ENCODE measurements around the gene BTG4. TPM values are rescaled to one million over a fixed set of nuclear protein-coding genes. Genes with fewer than 3 reads are reported as not detected.

BTG4 gene
- total and polyA plus RNA-seq, 2 donors (not counting 3 experiments of a cell fraction or from before 2014, with no cell fraction given), result not detected

GRCh38 chr11:111500481-111500880 is 11.7 kb downstream of the BTG4 start:
- Histone ChIP-seq H3K4me1 (ENCODE audit: control insufficient read depth, extremely low read depth, insufficient read depth, low read length) (no peaks in the 10 kb centered on the region), H4K20me1 (replicated peaks; ENCODE audit: control insufficient read depth, extremely low read depth, insufficient read depth, low read length) (no peaks in the 10 kb centered on the region), H3K27me3 (ENCODE audit: control insufficient read depth in 2 of 2, insufficient read depth in 2 of 2, low read length in 2 of 2) (peaks cover 0 to 11% of the 10 kb centered on the region in 2 experiments), H3K4me2 (ENCODE audit: insufficient read depth, low read length) (no peak overlapping the region), H3K9me3 (replicated peaks; ENCODE audit: control insufficient read depth, insufficient read depth, low read length) (no peaks in the 10 kb centered on the region), H3K79me2 (ENCODE audit: control insufficient read depth, insufficient read depth, low read length) (no peaks in the 10 kb centered on the region), H3K27ac (ENCODE audit: insufficient read depth, low read depth, low read length) (no peak overlapping the region), H3K9ac (replicated peaks; ENCODE audit: extremely low read depth, insufficient read depth, low read length) (no peak overlapping the region), H3K4me3 (replicated peaks in 1 of 3; ENCODE audit: insufficient read depth in 1 of 3, low read depth in 1 of 3, low read length in 3 of 3) (no peak overlapping the region), H2AFZ (ENCODE audit: low read depth, low read length) (no peak overlapping the region), H3K9me1 (replicated peaks; ENCODE audit: control insufficient read depth, extremely low read depth, insufficient read depth, low read length) (no peaks in the 10 kb centered on the region), H3K36me3 (ENCODE audit: control insufficient read depth in 2 of 2, extremely low read depth in 1 of 2, insufficient read depth in 2 of 2, low read length in 2 of 2) (no peaks in the 10 kb centered on the region)
- TF ChIP-seq JUN (IDR thresholded peaks at IDR 0.05; ENCODE audit: borderline replicate concordance, insufficient read depth, insufficient read length, low read depth), result no peak
- TF ChIP-seq MYC (IDR thresholded peaks at IDR 0.05; ENCODE audit: low read depth, low read length), result no peak
- TF ChIP-seq CTCF (IDR thresholded peaks at IDR 0.05; ENCODE audit: extremely low read depth in 1 of 2, insufficient read depth in 1 of 2, low read depth in 1 of 2, low read length in 2 of 2), result no peak
- TF ChIP-seq MAX (IDR thresholded peaks at IDR 0.05; ENCODE audit: insufficient read depth, insufficient read length), result no peak
- no peak for TF ChIP-seq POLR2AphosphoS5 (IDR thresholded peaks at IDR 0.05; ENCODE audit: insufficient read depth, low read depth, low read length)
- no peak for TF ChIP-seq GATA2 (IDR thresholded peaks at IDR 0.05; ENCODE audit: insufficient read depth, insufficient read length, low read depth, low read length)
- intact Hi-C loops (cut with micrococcal nuclease) (no loop called here), dilution Hi-C loops (cut with MboI; ENCODE audit: extremely low pct_ligation_motif_present, low sequenced_read_pairs) (no loop called here)
- DNase-seq (ENCODE audit: low read depth, low spot score) (no peak), FAIRE-seq (no peak)
- ChIA-PET POLR2A (no interaction called here), CTCF (no interaction called here)
- no TSS peak for BruUV-seq (replicated peaks)

- DNase-seq (ENCODE audit: low read depth, low spot score) (no peak), FAIRE-seq (no peak)
- no TSS peak for BruUV-seq (replicated peaks)
- Histone ChIP-seq H3K79me2 (ENCODE audit: control insufficient read depth, insufficient read depth, low read length) (no peaks in the 10 kb centered on the region), H3K36me3 (ENCODE audit: control insufficient read depth in 2 of 2, extremely low read depth in 1 of 2, insufficient read depth in 2 of 2, low read length in 2 of 2) (no peaks in the 10 kb centered on the region), H3K9ac (replicated peaks; ENCODE audit: extremely low read depth, insufficient read depth, low read length) (no peak overlapping the region), H3K9me3 (replicated peaks; ENCODE audit: control insufficient read depth, insufficient read depth, low read length) (no peaks in the 10 kb centered on the region), H3K4me3 (replicated peaks in 1 of 3; ENCODE audit: insufficient read depth in 1 of 3, low read depth in 1 of 3, low read length in 3 of 3) (no peak overlapping the region), H3K27ac (ENCODE audit: insufficient read depth, low read depth, low read length) (no peak overlapping the region), H3K9me1 (replicated peaks; ENCODE audit: control insufficient read depth, extremely low read depth, insufficient read depth, low read length) (no peaks in the 10 kb centered on the region), H3K4me1 (ENCODE audit: control insufficient read depth, extremely low read depth, insufficient read depth, low read length) (no peaks in the 10 kb centered on the region), H3K27me3 (ENCODE audit: control insufficient read depth in 2 of 2, insufficient read depth in 2 of 2, low read length in 2 of 2) (peaks cover 0 to 12% of the 10 kb centered on the region in 2 experiments), H3K4me2 (ENCODE audit: insufficient read depth, low read length) (no peak overlapping the region), H4K20me1 (replicated peaks; ENCODE audit: control insufficient read depth, extremely low read depth, insufficient read depth, low read length) (no peaks in the 10 kb centered on the region), H2AFZ (ENCODE audit: low read depth, low read length) (no peak overlapping the region)
- POLR2A ChIA-PET, result no interaction called here
- dilution Hi-C loops (cut with MboI; ENCODE audit: extremely low pct_ligation_motif_present, low sequenced_read_pairs) (no loop called here), intact Hi-C loops (cut with micrococcal nuclease) (no loop called here)
- TF ChIP-seq EZH2 (IDR thresholded peaks at IDR 0.05; ENCODE audit: borderline replicate concordance, low read depth, low read length, severe bottlenecking), result no peak
- no peak for TF ChIP-seq POLR2AphosphoS5 (IDR thresholded peaks at IDR 0.05; ENCODE audit: insufficient read depth, low read depth, low read length)
- no peak for TF ChIP-seq MYC (IDR thresholded peaks at IDR 0.05; ENCODE audit: low read depth, low read length)
- no peak for TF ChIP-seq FOS (IDR thresholded peaks at IDR 0.05; ENCODE audit: borderline replicate concordance, insufficient read depth, low read length)
- no peak for TF ChIP-seq MAX (IDR thresholded peaks at IDR 0.05; ENCODE audit: insufficient read depth, insufficient read length)
- TF ChIP-seq GATA2 (IDR thresholded peaks at IDR 0.05; ENCODE audit: insufficient read depth, insufficient read length, low read depth, low read length), result no peak
- no peak for TF ChIP-seq CTCF (IDR thresholded peaks at IDR 0.05; ENCODE audit: extremely low read depth in 1 of 2, insufficient read depth in 1 of 2, low read depth in 1 of 2, low read length in 2 of 2)
- TF ChIP-seq JUN (IDR thresholded peaks at IDR 0.05; ENCODE audit: borderline replicate concordance, insufficient read depth, insufficient read length, low read depth), result no peak
- TF ChIP-seq POLR2A (IDR thresholded peaks at IDR 0.05; ENCODE audit: low read depth, low read length), result no peak
- CTCF ChIA-PET, result no interaction called here
Measured at GRCh38 chr11:111499483-111499882, 12.7 kb downstream of the BTG4 start.
